LNCAP (cell line): ENCODE measurements around the gene SOWAHD.

Source experiments
- TF ChIP-seq, protein P1 (sequence below): fragments of 450-650 bp; IDR thresholded peaks from 2 replicates; pipeline ENCODE4 v1.5.1; 2017; ENCODE audit warnings: mild to moderate bottlenecking

The SOWAHD gene

DNA sequence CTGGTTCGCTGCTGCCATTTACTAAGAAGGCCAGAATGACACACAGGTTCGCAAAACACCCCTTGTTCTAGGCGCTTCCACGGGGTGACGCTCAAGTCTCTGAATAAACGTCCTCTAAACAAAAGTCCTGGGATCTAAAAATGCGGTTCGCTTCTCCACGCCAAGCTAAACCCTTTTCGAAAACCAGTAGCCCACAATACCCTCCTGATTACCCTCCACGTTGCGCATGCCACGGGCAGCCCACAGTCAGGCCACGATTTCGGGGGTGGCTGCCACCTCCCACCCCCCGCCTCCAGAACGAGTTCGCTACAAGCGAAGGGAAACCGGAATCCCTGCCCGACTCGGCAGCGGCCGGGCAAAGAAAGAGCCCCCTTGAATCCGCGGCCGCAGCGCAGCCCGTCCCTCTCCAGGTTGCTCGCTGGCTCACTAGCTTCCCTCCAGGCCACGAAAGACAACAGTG lies 32.6 kb downstream of the SOWAHD start:
- TF ChIP-seq, protein P1, sequence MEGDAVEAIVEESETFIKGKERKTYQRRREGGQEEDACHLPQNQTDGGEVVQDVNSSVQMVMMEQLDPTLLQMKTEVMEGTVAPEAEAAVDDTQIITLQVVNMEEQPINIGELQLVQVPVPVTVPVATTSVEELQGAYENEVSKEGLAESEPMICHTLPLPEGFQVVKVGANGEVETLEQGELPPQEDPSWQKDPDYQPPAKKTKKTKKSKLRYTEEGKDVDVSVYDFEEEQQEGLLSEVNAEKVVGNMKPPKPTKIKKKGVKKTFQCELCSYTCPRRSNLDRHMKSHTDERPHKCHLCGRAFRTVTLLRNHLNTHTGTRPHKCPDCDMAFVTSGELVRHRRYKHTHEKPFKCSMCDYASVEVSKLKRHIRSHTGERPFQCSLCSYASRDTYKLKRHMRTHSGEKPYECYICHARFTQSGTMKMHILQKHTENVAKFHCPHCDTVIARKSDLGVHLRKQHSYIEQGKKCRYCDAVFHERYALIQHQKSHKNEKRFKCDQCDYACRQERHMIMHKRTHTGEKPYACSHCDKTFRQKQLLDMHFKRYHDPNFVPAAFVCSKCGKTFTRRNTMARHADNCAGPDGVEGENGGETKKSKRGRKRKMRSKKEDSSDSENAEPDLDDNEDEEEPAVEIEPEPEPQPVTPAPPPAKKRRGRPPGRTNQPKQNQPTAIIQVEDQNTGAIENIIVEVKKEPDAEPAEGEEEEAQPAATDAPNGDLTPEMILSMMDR = no peak

DNA sequence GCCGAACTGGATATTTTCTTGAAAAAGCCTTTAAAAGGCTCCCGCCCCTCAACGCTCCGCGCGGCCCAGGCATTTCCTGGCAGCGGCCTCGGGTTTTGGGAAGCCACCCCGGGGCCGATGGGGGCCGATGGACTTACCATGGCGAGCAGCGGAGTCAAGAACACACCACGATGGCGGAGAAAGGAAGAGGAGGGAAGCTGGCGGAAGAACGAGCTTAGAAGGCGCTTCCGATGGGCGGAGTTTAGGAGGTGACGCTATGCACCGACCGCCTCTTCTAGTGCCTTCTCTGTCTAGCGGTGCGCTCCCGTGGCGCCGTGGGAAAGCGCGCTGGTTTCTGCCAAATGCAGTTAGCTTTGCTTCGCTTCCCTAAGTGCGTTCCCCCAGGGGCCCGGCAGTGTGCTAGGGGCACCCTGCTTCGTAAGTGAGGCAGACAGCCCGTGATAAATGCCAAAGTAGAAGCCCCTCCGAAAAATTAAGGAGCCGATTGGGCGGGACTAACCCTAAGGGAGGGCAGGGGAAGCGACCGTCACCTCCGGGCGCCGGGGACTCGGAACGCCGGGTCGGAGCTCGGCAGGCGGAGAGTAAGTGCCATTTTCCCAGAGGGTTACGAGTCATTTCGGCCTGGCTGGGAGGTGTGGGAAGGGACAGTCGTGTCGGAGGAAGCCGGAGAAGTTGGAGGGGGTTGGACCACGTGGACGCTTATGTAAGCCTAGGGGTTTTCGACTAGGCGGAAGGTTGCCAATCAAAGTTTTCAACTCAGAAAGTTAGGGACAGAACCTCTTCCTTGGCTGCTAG lies 33.2 kb downstream of the SOWAHD start, which contains the start of gene RPL39:
Gene RPL39 (minus strand): TSS at position 194 of the 795 bp plus-strand sequence. CDS start 54 bp downstream, at position 140.
- TF ChIP-seq, protein P1 = no peak

DNA sequence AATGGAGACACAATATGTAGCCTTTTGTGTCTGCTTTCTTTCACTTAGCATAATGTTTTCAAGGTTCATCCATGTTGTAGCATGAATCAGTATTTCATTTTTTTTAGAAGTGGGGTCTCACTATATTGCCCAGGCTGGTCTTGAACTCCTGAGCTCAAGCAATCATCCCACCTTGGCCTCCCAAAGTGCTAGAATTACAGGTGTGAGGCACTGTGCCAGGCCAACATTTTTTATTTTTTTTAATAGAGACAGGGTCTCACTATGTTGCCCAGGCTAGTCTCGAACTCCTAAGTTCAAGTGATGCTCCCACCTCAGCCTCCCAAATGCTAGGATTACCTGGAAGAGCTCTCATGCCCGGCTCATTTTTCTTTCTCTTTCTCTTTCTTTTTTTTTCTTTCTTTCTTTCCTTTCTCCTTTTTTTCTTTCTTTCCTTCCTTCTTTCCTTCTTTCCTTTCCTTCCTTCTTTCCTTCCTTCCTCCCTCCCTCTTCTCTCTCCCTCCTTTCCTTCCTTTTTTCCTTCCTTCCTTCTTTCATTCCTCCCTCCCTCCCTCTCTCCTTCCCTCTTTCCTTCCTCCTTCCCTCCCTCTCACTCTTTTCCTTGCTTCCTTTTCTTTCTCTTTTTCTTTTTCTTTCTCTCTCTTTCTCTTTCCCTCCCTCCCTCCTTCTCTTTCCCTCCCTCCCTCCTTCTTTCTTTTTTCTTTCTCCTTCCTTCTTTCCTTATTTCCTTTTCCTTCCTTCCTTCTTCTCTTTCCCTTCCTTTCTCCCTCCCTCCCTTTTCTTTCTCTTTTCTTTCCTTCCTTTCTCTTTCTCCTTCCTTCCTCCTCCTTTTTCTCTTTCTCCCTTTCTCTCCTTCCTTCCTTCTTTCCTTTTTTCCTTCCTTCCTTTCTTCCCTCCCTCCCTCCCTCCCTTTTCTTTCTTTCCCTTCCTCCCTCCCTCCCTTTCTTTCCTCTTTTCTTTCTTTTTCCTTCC lies 43.1 kb downstream of the SOWAHD start:
- TF ChIP-seq, protein P1 = no peak

DNA sequence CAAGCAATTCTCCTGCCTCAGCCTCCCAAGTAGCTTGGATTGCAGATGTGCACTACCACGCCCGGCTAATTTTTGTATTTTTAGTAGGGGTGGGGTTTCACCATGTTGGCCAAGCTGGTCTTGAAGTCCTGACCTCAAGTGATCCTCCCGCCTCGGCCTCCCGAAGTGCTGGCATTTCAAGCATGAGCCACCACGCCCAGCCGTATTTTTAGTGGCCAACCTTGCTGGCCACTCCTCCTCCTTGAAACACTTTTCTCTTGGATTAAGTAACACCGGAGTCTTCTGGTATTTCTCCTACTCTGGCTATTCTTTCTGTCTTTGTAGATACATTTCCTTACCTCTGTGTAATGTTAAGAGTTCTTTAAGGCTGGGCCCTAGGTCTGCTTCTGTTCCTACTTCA lies 44.2 kb downstream of the SOWAHD start:
- TF ChIP-seq, protein P1 = no peak

DNA sequence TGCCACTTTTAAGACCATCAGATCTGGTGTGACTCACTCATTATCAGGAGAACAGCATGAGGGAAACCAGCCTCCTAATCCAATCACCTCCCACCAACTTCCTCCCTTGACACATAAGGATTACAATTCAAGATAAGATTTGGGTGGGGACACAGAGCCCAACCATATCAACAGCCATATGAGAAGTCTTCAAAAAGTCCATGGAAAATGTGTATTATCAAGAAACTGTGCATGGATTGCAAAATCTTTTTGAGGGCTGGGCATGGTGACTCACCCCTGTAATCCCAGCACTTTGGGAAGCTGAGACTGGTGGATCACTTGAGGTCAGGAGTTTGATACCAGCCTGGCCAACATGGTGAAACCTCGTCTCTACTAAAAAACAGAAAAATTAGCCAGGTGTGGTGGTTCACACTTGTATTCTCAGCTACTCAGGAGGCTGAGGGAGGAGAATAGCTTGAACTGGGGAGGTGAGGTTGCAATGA lies 50.8 kb downstream of the SOWAHD start:
- TF ChIP-seq, protein P1 = no peak
